Panc1 (cell line): Measurements from ENCODE around the gene FOXK1. TPM values are rescaled to one million over a fixed set of nuclear protein-coding genes. Genes with fewer than 3 reads are reported as not detected.

Experiments
- ATAC-seq: fragments of 200-7000 bp; cut with Tn5 transposase; 2 replicates; pipeline ENCODE4 v1.9.1; 2020; ENCODE audit warnings: mild to moderate bottlenecking, moderate library complexity
- BruUV-seq: library from RNA; stranded (reverse); fragments of 400-500 nt; replicated peaks from 2 replicates; lab custom pipeline; 2021; lab: Mats Ljungman, UMichigan
- CTCF ChIA-PET: fragments of 300-600 bp; sonication (Branson Sonifier 250); formaldehyde crosslinking; loops from one replicate; lab custom pipeline; 2022; ENCODE audit warnings: antibody characterized with exemption; lab: Charles Lee
- POLR2A ChIA-PET: fragments of 300-600 bp; sonication (Branson Sonifier 250); formaldehyde crosslinking; loops from one replicate; lab custom pipeline; 2022; ENCODE audit warnings: antibody characterized with exemption; lab: Charles Lee
- DNase-seq: peaks from one replicate; pipeline ENCODE4 v3.0.0-alpha.2; 2010; ENCODE audit warnings: low read depth, low spot score
- H3K27ac ChIP-seq: 2 replicates; pipeline ENCODE4 v1.5.1; 2011; ENCODE audit warnings: mild to moderate bottlenecking, low read length, inconsistent platforms
- H3K27me3 ChIP-seq: fragments of 200-500 bp; sonication (Bioruptor generic); 2 replicates; pipeline ENCODE4 v1.6.0; 2014; ENCODE audit warnings: low read length, inconsistent platforms; ENCODE audit not compliant: control insufficient read depth, insufficient read depth
- H3K36me3 ChIP-seq: fragments of 200-500 bp; sonication (Bioruptor generic); 2 replicates; pipeline ENCODE4 v1.5.1; 2014; ENCODE audit warnings: inconsistent platforms, mild to moderate bottlenecking, low read length, moderate library complexity; ENCODE audit not compliant: control insufficient read depth, insufficient read depth
- H3K4me1 ChIP-seq: 2 replicates; pipeline ENCODE4 v1.5.1; 2011; ENCODE audit warnings: inconsistent platforms, mild to moderate bottlenecking, low read length, moderate library complexity; ENCODE audit not compliant: control insufficient read depth, insufficient read depth
- H3K4me3 ChIP-seq, 2 experiments: 2 replicates each; pipeline ENCODE4 v1.5.1; 2011 to 2012; ENCODE audit warnings: low read depth in 2 of 2, low read length in 2 of 2, mild to moderate bottlenecking in 2 of 2, inconsistent platforms in 1 of 2, moderate library complexity in 1 of 2
- H3K9me3 ChIP-seq: fragments of 200-500 bp; sonication (Bioruptor generic); 2 replicates; pipeline ENCODE4 v1.5.1; 2014; ENCODE audit warnings: low read depth, mild to moderate bottlenecking, inconsistent platforms, low read length, moderate library complexity; ENCODE audit not compliant: control insufficient read depth, insufficient read depth
- POLR2AphosphoS5 ChIP-seq: IDR thresholded peaks from 2 replicates; pipeline ENCODE4 v1.6.1; 2012; ENCODE audit warnings: mild to moderate bottlenecking, low read depth, low read length, moderate library complexity
- SIN3A ChIP-seq: IDR thresholded peaks from 2 replicates; pipeline ENCODE4 v1.6.1; 2012; ENCODE audit warnings: low read depth, mild to moderate bottlenecking, low read length, moderate library complexity, borderline replicate concordance; ENCODE audit not compliant: insufficient read depth
- TCF7L2 ChIP-seq: IDR thresholded peaks from 2 replicates; pipeline ENCODE4 v1.6.1; 2011; ENCODE audit warnings: mild to moderate bottlenecking, low read depth, low read length, inconsistent platforms
- in situ Hi-C: cut with HindIII; loops from 2 replicates; pipeline ENCODE4 v1.10.0; 2016; ENCODE audit warnings: low sequenced_read_pairs, low pct_unique_long_range_greater_than_20kb
- intact Hi-C: fragments of 100-400 bp; cut with micrococcal nuclease; formaldehyde crosslinking; loops from one replicate; pipeline ENCODE4 v1.10.0; 2022; ENCODE audit not compliant: unreplicated experiment
- total RNA-seq: library from RNA; stranded (reverse); gene quantifications from one replicate; pipeline ENCODE4 v1.2.1, GENCODE V29; 2021; ENCODE audit not compliant: unreplicated experiment
- TF ChIP-seq, protein P1 (sequence below), 2 experiments: IDR thresholded peaks; 2 replicates each; pipeline ENCODE4 v1.6.1; 2011 to 2012; ENCODE audit warnings: low read depth in 2 of 2, control low read depth in 1 of 2, low read length in 1 of 2, mild to moderate bottlenecking in 1 of 2, moderate library complexity in 1 of 2; ENCODE audit not compliant: insufficient read depth in 1 of 2
- TF ChIP-seq, protein P2 (sequence below): fragments of 450-650 bp; IDR thresholded peaks from 2 replicates; pipeline ENCODE4 v1.5.1; 2017; ENCODE audit warnings: mild to moderate bottlenecking

FOXK1 gene
- total RNA-seq, 1 experiment from 2014 or later = 72.7 TPM

DNA sequence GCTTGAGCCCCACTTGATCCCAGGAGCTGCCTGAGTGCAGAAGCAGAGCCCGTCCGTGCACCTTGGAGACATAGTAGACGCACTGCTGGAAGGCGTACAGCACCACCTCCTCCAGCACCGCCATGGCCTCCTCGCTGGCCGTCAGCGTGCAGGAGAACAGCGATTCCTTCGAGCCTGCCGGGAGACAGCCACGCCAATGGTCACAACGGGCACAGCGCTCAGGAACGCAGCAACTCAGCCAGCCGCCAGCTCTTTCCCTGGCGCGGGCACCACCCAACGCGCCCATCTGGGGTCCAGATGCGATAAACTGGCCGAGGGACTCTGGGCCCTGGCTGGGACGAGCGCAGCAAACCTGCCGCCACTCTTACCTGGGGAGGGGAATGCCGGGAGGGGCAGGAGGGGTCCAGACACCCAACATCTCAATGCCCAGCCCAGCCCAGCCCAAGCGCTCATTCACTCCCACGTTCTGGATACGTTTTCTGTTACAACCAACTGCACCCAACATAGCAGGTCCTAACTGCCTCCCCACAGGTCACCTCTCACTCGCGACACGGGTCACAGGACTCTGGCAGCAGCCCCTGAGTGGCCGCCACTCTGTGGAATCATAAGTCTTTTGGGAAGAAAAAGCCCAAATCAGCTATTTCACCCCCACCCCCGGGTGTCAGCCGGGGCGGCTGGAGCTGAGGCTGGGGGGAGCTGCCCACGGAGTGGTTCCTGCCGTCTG lies 135.2 kb downstream of the FOXK1 start:
- Histone ChIP-seq H3K9me3 (no peaks in the 10 kb centered on the region), H3K4me3 (no peak overlapping the region), H3K36me3 (no peaks in the 10 kb centered on the region), H3K27me3 (peaks cover 2% of the 10 kb centered on the region; the same call in 1 of the 2 replicates), H3K27ac (no peak overlapping the region), H3K4me1 (no peaks in the 10 kb centered on the region)
- in situ Hi-C loops (no loop called here), intact Hi-C loops (no loop called here)
- no peak for ATAC-seq
- TF ChIP-seq, protein P1, sequence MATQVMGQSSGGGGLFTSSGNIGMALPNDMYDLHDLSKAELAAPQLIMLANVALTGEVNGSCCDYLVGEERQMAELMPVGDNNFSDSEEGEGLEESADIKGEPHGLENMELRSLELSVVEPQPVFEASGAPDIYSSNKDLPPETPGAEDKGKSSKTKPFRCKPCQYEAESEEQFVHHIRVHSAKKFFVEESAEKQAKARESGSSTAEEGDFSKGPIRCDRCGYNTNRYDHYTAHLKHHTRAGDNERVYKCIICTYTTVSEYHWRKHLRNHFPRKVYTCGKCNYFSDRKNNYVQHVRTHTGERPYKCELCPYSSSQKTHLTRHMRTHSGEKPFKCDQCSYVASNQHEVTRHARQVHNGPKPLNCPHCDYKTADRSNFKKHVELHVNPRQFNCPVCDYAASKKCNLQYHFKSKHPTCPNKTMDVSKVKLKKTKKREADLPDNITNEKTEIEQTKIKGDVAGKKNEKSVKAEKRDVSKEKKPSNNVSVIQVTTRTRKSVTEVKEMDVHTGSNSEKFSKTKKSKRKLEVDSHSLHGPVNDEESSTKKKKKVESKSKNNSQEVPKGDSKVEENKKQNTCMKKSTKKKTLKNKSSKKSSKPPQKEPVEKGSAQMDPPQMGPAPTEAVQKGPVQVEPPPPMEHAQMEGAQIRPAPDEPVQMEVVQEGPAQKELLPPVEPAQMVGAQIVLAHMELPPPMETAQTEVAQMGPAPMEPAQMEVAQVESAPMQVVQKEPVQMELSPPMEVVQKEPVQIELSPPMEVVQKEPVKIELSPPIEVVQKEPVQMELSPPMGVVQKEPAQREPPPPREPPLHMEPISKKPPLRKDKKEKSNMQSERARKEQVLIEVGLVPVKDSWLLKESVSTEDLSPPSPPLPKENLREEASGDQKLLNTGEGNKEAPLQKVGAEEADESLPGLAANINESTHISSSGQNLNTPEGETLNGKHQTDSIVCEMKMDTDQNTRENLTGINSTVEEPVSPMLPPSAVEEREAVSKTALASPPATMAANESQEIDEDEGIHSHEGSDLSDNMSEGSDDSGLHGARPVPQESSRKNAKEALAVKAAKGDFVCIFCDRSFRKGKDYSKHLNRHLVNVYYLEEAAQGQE (IDR thresholded peaks at IDR 0.05; ENCODE audit: insufficient read depth in 1 of 2, low read depth in 2 of 2, low read length in 1 of 2) = no peak
- TF ChIP-seq, protein P2, sequence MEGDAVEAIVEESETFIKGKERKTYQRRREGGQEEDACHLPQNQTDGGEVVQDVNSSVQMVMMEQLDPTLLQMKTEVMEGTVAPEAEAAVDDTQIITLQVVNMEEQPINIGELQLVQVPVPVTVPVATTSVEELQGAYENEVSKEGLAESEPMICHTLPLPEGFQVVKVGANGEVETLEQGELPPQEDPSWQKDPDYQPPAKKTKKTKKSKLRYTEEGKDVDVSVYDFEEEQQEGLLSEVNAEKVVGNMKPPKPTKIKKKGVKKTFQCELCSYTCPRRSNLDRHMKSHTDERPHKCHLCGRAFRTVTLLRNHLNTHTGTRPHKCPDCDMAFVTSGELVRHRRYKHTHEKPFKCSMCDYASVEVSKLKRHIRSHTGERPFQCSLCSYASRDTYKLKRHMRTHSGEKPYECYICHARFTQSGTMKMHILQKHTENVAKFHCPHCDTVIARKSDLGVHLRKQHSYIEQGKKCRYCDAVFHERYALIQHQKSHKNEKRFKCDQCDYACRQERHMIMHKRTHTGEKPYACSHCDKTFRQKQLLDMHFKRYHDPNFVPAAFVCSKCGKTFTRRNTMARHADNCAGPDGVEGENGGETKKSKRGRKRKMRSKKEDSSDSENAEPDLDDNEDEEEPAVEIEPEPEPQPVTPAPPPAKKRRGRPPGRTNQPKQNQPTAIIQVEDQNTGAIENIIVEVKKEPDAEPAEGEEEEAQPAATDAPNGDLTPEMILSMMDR = no peak
- TF ChIP-seq TCF7L2 (no peak), SIN3A (no peak), POLR2AphosphoS5 (no peak)
- ChIA-PET CTCF (interaction anchor here (0.5 kb wide), 1 partner anchor 51 kb away, joined by 3 read pairs; no protein-coding TSS in a partner anchor), POLR2A (interaction anchor here (0.6 kb wide), 1 partner anchor 263 kb away, joined by 3 read pairs; no protein-coding TSS in a partner anchor)
- no TSS peak for BruUV-seq
- DNase-seq = no peak

DNA sequence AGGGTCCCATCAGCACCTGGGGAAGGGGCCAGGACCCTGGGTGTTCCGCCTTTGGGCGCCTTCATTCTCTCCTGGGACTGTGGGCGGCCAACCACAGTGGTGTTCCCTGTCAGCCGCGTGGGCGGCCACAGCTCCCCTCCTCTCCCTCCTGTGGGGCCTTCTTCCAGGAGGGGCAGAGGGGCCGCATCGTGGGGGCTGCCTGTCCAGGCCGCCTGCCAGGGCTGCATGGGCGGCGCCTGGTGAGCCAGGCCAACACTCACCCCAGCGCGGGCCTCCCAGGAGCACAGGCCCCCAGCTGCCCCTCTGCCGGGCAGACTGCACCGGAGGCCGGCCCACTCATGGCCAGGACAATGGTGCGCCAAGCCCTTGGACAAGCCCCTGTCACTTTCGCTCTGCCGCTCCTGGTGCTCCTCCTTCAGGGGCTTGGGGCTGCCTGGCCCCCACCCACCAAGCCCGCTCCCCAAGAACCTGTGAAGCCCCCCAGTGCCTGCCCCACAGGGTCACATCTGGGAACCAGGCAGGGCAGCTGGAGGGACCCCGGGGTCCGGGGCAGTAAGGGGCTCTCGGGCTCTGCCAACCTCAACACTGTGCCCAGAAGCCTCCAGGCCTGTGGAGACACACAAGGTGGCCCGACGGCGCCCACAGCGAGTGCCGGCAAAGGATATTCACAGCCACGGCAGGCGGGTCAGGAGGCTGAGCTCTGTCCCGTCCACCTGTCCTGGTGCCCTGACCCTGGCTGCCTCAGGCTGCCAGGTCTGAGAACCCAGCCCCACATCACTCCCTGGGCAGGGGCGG lies 136.1 kb downstream of the FOXK1 start:
- ChIA-PET POLR2A (no interaction called here), CTCF (interaction anchor here (0.5 kb wide), 1 partner anchor 50 kb away, joined by 3 read pairs; no protein-coding TSS in a partner anchor)
- Histone ChIP-seq H3K27me3 (peaks cover 2% of the 10 kb centered on the region; the same call in 1 of the 2 replicates), H3K36me3 (no peaks in the 10 kb centered on the region), H3K9me3 (no peaks in the 10 kb centered on the region), H3K4me1 (no peaks in the 10 kb centered on the region), H3K27ac (no peak overlapping the region), H3K4me3 (no peak overlapping the region)
- DNase-seq = no peak
- intact Hi-C loops (no loop called here), in situ Hi-C loops (no loop called here)
- no TSS peak for BruUV-seq
- peak; percentile 15; the same call in 1 of the 2 replicates for ATAC-seq
- TF ChIP-seq, protein P1 (IDR thresholded peaks at IDR 0.05; ENCODE audit: insufficient read depth in 1 of 2, low read depth in 2 of 2, low read length in 1 of 2) = no peak
- TF ChIP-seq SIN3A = no peak
- no peak for TF ChIP-seq TCF7L2
- no peak for TF ChIP-seq POLR2AphosphoS5
- TF ChIP-seq, protein P2 = no peak
